GM19397 (cell line): ENCODE results near the gene OXTR.

Experiments used
- ATAC-seq: cut with Tn5 transposase; IDR thresholded peaks from one replicate; pipeline ENCODE4 v1.9.1; 2021; ENCODE audit warnings: mild to moderate bottlenecking, moderate library complexity; ENCODE audit not compliant: unreplicated experiment

Gene OXTR

DNA sequence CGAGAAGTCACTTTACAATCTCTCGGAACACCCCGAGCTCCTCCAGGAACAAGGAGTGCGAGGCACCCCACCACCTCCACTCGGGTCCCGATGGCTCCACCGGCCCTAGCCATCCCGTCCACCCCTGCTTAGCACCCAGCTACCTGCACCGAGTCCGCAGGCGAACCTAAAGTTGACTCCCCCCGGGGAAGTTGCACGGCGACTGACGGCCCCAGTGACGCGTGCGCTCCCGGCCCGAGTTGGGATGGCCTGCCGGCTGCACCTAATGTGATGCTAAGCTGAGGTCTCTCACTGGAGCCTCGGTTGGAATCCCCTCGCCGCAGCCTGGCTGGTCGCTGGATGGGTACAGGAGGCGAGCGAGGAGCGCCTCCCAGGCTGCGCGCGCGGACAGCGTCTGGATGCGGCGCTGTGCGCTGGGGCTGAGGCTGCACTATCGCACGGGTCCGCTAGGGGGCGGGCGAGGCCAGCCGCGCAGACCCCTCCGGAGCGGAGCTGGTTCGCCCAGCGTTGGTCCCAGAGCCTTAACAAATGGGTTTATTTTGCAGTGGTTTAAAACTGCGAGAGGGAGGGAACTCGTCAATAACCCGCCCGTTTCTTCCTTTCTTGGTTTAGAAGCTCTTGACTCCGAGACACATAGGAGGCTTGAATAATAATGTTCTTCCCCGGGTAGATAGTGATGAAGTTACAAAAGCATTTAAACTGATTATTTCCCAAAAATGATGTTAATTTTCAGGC is at the start of gene OXTR:
TSS of gene OXTR (minus strand) at position 526 of the 735 bp plus-strand sequence. CDS start 1,426 bp downstream, outside the sequence.
- peak; percentile 65 for ATAC-seq

DNA sequence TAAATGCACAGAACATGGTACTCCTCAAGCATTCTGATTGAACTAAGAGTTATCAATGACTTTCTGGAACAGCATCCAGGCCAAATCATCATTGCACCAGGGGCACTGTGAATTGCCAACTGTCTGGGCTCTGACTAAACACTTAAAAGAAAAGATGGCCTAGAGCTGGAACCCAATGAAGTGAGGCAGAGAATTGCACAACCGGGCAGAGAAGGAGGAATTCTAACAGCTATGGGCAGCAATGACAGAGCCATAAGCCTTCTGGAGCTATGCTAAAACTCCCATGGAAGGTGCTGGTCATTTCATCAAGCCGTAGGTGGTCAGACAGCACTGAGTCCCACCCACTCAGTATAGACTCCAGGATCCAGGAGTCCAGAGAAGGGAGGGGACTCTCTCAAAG is 48.1 kb upstream of the OXTR start:
- ATAC-seq, result no peak

DNA sequence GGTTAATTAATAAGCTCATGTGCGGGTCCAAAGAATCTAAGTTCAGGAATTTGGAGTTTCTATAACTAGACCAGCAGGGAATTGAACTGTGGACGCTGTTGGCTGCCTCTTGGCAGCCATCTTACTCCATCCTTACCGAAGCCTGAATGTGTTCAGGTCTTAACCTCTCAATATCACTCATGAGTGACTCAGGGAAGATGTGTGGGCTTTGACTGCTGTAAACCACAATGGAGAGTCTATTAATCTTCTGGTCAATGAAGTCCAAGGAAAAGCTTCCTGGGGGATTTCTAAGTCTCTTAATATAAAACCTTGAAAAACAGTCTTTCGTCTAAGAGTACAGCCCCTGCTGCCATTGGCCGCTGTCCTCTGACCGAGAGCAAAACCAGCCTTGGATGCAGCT is 46.7 kb upstream of the OXTR start:
- no peak for ATAC-seq

DNA sequence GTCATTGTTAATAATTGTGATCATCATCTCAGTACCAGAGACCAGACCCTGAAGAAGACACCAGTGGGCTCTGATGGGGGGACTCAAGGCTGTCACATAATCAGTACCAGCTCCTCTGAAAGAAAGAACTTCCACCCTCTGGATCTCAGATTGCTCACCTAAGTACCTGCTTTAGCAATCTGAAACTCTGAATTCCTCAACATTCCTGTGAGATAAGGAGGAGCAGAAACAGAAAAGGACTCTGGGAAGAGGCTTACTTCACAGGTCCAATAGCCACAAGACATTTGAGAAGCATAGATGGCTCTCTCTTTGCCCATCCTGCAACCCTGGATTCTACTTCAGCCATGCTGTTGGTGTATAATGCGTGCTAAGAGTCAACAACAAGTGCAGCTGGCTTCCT is 44.0 kb upstream of the OXTR start:
- no peak for ATAC-seq

DNA sequence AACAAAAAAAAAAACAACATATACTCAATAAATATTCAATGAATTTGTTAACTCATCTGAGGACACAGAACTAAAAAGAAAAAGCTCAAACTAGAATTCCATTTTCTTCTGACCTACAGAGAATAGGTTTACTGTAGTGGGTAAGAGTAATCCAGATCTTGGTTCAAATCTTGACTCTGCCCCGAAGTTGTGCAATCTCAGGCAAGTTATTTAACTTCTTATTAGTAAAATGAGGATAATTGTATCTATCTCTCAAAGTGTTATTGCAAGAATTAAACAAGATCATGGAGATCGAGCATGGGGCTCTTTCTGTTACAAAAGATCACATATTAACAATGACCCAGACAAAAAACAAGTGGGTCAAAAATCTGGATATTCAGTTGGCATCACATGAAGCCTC is 41.1 kb upstream of the OXTR start:
- ATAC-seq, result no peak

DNA sequence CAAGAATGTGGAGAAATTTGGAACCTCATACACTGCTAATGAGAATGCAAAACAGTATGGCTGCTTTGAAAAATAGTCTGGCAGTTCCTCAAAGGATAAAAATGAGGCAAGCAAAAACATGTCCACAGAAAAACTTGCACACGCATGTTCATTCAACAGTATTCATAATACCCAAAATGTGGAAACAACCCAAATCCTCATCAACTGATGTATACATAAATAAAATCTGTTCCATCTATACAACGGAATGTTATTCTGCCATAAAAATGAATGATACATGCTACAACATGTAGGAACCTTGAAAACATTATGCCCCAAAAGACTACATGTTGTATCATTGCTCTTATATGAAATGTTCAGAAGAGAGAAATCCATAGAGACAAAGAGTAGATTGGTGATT is 36.4 kb upstream of the OXTR start:
- no peak for ATAC-seq

DNA sequence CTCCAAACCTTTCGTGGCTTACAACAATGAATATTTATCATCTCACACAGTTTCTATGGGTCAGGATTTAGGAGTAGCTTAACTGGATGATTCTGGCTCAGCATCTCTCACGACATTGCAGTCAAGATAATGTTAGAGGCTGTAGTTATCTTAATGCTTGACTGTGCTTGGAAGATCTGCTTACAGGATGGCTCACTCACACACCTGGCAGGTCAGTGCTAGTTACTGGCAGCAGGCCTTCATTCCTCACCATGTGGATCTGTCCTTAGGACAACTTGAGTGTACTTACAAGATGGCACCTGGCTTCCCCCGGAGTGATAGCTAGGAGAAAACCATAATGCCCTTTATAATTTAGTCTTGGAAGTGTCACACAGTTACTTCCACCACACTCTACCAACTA is 32.8 kb upstream of the OXTR start:
- no peak for ATAC-seq

DNA sequence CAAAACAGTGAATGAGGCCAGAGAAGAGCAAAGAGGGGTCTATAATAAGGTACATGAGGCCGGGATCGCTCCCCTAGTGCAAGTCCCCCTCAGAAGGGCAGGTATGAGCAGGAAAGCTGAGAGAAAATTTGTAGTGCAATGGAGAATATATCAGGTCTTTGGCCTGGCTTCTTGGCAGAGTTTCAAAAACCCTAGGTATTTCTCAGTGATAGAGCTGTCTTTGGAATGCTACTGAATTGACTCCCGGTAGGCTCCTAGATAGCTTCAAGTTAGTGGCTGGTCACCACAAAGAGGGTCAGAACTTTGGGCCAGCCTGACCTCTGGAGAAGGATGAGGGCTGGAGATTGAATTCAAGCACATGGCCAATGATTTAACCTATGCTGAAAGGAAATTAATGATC is 30.6 kb upstream of the OXTR start:
- no peak for ATAC-seq

DNA sequence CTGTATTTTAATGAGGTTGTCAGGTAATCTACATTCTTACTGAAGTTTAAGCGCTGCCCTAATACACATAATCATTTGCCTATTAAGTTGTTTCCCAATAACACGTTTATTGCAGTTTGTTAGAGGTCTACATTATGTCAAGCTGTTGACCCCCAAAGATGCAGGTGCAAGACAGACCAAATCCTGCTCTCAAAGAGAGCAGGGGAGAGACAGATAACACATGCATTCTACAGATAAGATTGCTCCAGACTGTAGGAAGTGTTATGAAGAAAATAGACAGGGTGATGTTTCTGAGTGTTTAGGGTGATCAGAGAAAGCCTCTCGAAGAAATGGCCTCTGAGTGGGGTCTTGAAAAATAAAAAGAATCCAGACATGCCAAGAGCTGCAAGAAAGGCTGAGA is 24.8 kb upstream of the OXTR start:
- no peak for ATAC-seq

DNA sequence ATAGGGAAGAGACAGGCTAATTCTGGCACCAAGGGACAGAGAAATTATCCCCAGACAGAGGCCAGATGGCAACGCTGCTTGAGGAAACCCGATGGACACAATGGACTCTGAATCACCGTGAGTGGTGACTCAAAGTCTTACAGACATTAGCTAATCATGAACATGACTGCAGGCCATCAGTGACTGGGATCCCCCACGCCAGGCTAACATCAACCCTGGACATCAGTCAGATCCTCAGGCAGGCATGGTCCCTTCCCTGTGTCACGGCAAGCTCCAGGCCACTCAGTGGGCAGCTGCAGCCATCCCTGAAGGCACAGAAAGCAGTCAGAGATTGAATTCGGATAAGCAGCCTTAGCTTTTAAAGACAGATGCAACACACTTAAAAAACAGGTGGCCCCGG is 23.8 kb upstream of the OXTR start:
- ATAC-seq, result no peak

DNA sequence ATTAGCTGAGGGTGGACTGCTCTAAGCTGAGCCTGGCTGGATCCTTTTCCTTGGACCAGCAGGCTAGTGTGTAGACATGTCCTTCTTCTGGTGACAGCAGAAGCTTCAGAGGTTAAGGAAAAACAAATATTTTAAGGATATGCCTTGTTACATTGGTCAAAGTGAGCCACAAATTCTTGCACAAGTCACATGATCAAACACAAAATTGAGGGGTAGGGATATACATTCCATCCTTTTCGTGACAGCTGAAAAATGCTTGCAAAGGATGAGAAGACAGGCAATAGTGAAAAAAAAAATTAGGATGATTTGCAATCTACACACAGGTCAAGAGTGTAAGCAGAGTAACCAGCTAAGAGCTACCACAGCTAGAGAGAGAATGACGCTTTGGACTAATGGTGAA is 21.1 kb upstream of the OXTR start:
- no peak for ATAC-seq

DNA sequence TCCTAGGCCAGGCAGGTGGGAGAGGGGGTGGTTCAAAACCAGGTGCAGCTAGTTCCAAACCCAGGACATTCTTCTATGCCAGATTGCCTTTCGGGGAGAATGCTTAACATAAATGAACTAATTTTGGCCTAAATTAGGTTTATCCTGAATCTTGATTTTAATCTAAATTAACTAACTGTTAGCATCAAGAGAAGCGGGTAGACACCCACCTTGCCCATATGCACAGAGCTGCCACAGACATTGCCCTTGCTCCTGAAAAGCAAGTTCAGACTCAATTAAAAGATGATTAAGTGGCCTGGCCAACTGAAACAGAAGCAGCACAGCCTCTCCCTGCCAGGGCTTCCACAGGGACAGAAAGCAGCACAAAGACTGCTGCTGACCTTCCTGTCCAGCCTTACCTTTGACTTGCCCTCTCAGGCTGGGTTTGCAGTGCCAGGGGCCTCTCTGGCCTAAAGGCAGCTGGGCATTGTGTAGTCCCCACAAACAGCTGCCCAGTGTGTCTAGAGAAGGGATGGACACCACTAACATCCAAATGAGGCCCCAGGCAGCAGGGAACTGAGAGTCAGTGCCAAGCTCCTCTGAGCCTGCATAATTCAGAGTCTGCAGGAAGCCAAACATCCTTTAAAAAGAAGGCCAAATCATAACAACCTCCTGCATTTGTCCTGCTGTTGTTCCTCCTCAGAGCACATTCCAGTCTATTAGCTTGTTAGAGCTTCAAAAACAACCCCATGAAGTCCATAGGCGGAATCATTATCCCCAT is 15.4 kb upstream of the OXTR start:
- no peak for ATAC-seq

DNA sequence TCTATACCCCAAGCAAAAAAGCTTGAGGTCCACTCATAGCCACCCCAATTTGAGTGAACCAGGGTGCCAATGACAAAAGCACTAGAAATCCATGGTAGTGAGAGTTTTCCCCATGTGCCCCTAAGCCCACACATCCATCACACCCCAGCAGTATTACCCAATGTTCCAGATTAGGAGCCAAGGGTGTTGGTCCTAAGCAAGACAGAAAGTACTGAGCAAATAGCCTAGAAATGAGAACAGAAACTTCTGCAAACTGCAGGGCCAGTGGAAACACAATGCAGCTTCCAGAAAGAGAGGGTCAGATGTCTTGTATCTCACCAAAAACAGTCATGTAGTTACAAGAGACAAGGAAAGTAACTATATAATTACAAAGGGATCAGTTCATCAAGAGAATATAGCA is 10.9 kb upstream of the OXTR start:
- no peak for ATAC-seq

DNA sequence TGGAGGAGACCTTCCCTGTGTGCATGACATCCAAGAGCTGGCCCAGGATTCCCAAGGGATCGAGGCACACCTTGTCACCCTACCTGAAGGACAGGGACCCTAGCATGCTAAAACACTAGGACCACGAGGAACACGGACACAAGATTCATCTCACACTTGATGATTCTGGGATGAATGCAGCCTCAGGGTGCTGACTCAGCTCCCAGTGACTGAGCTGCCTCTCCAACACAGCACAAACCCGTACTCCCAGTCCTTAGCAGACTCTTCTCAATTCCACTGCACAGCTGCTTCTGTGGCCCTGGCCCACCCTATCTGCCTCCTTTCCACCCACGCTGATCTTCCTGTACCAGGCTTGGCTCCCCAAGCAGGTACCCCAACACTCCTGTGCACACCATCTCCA is 9.1 kb upstream of the OXTR start:
- ATAC-seq, result no peak

DNA sequence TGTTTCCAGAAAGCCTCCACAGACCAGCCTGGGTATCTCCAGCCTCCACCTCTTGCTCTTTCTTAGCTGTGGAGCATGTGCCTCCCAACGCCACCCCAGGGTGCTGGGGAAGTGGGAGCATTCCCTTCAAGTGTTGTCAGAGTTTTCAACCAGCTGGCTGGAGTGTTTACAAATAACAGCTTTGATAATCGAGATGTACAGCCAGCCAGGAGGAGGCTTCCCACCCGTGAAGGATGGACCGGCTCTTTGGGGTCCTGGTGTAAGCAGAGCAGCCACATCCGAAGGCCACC is 8.5 kb upstream of the OXTR start:
- no peak for ATAC-seq

DNA sequence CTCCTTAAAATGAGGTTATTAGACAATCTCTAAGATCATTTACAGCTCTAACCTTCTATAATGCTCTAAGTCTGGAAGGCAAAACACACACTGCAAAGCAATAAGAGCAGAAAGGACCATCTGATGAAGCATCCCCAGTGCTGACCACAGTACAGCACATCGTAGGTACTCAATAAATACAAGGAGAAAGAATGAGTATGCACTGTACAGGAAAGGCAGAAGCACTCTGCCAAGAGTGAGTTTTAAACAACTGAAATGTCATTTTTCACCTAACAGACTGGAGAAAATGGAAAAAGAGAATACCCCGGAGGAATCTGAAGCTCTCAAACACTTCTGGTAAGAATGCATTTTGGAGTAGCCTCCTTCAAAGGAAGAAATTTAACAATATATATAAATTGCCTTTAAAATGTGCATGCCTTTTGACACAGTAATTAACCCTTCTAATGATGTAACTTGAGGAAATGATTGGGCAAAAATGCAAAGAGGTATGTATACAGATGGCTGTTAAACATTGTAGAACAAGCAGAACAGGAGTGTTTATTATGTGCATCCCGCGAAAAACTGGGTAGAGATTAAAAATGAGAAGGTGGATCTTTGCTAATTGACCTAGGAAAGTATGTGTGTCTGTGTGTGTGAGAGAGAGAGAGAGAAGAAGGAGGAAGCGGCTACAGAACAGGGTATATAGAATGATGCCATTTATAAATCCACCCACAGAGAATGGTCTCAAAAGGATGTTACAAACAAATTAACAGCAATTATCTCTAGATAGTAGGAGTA is 8.0 kb upstream of the OXTR start:
- no peak for ATAC-seq

DNA sequence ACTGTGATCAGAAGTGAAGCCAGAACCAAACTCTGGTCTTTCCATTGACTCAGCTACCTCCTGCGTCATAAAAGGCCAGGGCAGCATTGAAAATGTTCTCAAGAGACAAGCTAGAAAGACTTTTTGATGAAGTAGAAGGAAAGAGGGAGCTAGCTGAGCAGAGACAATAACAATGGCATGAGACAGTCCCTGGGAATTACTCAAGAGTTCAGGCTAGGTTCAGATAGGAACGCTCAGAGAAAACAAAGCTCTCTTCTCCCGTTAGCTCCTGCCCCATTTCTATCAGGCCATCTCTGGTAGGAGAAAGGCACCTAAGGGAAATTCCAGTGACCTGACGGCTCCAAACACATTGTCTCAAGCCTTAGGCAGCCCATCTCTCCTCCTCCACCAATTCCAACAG is 7.0 kb upstream of the OXTR start:
- ATAC-seq, result no peak

DNA sequence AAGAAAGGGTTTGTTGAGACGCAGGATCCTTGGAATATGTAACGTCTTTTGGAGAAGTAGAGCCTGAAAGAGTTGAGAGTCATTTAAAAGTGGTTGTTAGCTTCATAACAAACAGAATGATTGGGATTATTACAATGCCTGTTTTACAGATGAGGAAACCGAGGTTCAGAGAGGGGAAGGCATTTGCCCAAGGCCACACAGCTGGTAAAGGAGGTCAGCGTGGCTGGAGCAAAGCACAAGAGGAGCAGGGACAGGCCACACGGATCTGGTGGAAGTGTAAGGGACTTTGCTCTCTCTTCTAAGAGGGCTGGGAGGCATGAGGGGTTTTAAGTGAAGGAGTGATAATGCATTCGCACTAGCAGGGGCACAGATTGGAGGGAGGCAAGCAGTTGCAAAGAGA is 6.2 kb upstream of the OXTR start:
- ATAC-seq, result no peak

DNA sequence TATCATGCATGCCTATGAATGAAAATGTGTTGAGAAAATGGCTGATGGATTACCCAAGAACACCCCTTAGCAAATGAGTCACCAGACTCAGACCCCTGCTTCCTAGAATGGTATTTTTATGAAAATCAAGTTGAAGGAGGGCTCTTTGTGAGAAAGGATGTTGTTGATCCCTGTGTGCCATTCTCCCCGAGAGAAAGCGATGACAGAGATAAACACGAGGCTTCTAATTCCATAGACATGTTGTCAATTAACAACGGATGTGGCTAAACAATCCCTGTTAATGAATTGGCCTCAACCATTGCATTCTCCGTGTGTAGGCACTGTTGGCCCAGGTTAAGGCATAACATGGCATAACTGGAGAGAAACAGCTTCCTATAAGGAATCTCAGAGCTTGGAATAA is 5.8 kb upstream of the OXTR start:
- ATAC-seq, result no peak

DNA sequence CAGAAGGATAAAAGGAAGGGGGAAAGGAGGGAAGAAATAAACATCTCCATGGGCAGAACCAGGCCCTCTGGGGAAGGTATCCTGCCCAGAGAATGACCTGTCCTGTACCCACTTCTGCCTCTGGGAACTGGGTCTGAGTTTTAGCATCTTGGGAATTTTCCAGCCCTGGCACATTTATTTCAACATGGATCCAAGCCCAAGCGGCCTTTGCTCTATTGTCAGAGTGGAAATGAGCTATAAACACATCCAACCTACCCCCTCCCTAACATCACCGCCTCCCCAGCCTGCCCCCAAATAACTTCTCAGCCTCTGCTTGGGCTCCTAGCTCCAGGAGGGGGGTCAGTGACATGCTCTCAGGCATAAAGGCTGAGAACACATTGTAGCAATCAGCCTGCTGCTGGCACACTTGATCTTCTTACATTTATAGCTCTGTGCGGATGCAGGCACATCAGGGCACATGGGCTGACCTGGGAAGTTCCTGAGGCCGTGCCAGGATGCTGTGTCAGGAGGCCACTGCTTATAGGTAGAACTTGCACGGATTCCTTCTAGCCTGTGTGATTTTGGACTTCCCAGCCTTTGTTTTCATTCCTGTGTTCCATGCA is 4.6 kb upstream of the OXTR start:
- no peak for ATAC-seq

DNA sequence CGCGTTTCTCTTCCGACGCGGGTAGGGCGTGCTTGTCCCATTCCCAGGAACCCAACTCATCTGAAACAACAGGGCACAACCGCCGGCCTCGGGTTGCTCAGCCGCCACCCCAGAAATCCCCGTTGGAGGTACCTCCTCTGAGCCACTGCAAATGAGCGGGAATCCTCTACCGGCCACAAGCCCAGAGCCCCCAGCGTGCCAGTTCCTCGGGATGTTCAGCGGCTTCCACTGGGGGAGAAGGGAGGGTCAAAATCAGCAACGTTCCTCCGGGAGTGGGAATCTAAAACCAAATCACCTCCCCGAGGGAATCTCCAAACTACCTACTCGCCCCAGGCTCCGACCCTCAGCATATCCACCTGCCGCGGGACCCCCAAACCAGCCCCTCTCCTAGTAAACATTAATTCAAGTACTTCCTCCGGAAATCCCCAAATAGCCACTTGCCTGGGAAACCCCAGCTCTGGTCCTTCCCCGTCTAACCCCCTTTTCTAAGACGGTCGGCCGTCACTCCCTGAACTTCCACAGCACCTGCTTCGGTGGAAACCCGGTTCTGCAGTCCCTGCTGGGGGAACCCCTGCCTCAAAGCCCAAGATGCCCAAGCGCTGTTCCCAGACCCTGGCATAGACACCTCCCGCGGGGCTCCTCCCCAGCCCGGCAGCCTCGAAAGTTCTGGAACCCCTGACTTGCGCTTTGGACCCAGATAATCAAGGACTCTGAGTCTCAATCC is 887 bp downstream of the OXTR start:
- ATAC-seq, result peak; percentile 16
